Naive thymus-derived CD8-positive, alpha-beta T cell (primary cell): Measurements from ENCODE around the gene CRACR2B. TPM values are rescaled to one million over a fixed set of nuclear protein-coding genes. Genes with fewer than 3 reads are reported as not detected.

Experiments used
- ATAC-seq, 2 donors: fragments of 150-1000 bp; cut with Tn5 transposase in 1 of 2; sonication (Bioruptor Pico), chemical (Tn5 transposase) in 1 of 2; 1 replicate in 1 of 2; 2 replicates in 1 of 2; pipeline ENCODE4 v1.10.0; 2021; ENCODE audit warnings: mild to moderate bottlenecking in 2 of 2, moderate library complexity in 2 of 2
- POLR2A ChIA-PET: fragments of 350-600 bp; sonication (Branson Sonifier 250); formaldehyde crosslinking; loops from one replicate; lab custom pipeline; 2021; ENCODE audit warnings: antibody characterized with exemption; lab: Charles Lee
- DNase-seq, 10 donors: peaks; one replicate each; pipeline versions ENCODE4 v3.0.0 to v3.0.0-alpha.2; 2020 to 2022
- H3K27ac Mint-ChIP-seq, 10 donors: one replicate each; pipeline ENCODE4 v1.8.0; 2020 to 2022; ENCODE audit warnings: mild to moderate bottlenecking in 10 of 10, mixed read lengths in 10 of 10, moderate library complexity in 4 of 10, inconsistent platforms in 1 of 10
- H3K27me3 Mint-ChIP-seq, 5 donors: one replicate each; pipeline ENCODE4 v1.8.0; 2021 to 2022; ENCODE audit warnings: mixed read lengths in 5 of 5
- H3K36me3 Mint-ChIP-seq, 3 donors: one replicate each; pipeline ENCODE4 v1.8.0; 2020 to 2022; ENCODE audit warnings: mixed read lengths in 3 of 3, mild to moderate bottlenecking in 2 of 3, inconsistent platforms in 1 of 3
- H3K4me1 Mint-ChIP-seq, 4 donors: one replicate each; pipeline ENCODE4 v1.8.0; 2021 to 2022; ENCODE audit warnings: mixed read lengths in 4 of 4
- H3K4me3 Mint-ChIP-seq, 10 donors: one replicate each; pipeline ENCODE4 v1.8.0; 2020 to 2022; ENCODE audit warnings: mild to moderate bottlenecking in 10 of 10, mixed read lengths in 10 of 10, moderate library complexity in 6 of 10, inconsistent platforms in 1 of 10
- H3K9me3 Mint-ChIP-seq, 9 donors: one replicate each; pipeline ENCODE4 v1.8.0; 2020 to 2022; ENCODE audit warnings: mixed read lengths in 9 of 9, mild to moderate bottlenecking in 3 of 9, inconsistent platforms in 1 of 9, moderate library complexity in 1 of 9
- polyA plus RNA-seq, 3 donors: library from polyadenylated mRNA; unstranded; fragments of 300-500 nt; fragmentation: Illumina TruSeq; gene quantifications; one replicate each; pipeline ENCODE4 v1.2.3, GENCODE V29; 2021
- total RNA-seq, 8 experiments: library from RNA in 2 of 8; stranded (reverse) in 2 of 8; gene quantifications; one replicate each; pipeline ENCODE4 v1.2.3 and lab custom pipeline; 2021 to 2026

Gene CRACR2B
- total and polyA plus RNA-seq, 5 experiments from 2014 or later = 0.18 to 0.85 (median 0.60) TPM; not detected in 2

DNA sequence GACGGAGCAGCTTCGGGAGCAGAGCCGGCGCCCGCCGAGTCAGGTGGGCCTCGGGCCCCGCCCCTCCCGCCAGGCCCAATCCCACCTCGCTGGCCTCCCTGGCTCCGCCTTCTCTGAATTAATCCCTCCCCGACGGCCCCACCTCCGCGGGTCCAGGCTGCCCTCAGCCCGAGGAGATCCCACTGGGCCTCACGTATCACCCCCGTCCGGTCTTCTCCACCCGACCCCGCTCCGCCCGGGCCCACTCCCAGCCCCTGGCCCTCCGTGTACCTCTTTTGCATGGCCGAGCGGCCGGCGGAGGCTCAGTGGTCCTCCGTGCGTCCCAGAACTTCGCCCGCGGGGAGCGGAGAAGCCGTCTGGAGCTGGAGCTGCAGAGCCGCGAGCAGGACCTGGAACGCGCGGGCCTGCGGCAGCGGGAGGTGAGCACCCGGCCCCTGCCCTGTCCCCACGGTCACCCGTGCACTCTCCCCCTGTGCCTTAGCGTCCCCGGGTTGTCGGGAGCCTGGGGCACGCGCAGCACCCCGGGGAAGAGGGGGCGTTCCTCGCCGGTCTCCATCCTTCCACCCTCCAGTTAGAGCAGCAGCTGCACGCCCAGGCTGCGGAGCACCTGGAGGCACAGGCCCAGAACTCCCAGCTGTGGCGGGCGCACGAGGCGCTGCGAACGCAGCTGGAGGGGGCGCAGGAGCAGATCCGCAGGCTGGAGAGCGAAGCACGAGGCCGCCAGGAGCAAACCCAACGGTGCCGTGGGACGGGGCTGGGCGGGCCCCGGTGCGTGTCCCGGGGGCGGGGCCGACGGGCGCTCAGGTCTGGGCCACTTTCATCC lies 2.8 kb downstream of the CRACR2B start:
- H3K27ac Mint-ChIP-seq = no peak overlapping the region
- DNase-seq (peak in 9 of 10 donors; percentile 44 to 77 (median 59)), ATAC-seq (peak; percentile 54 to 63)
- peaks cover 0 to 30% (median 14%) of the 10 kb centered on the region in 5 donors for H3K27me3 Mint-ChIP-seq
- H3K36me3 Mint-ChIP-seq = peaks cover 0 to 1% (median 0%) of the 10 kb centered on the region in 3 donors
- H3K9me3 Mint-ChIP-seq = no peaks in the 10 kb centered on the region
- peak overlapping the region; percentile 28 to 77 (median 64) for H3K4me3 Mint-ChIP-seq
- POLR2A ChIA-PET = interaction anchor here (1.1 to 12.0 kb wide), 4 partner anchors 10 to 28 kb away, joined by 3 to 127 read pairs (median 27); partner anchors contain the start of genes PNPLA2, POLR2L and TSPAN4
- peaks cover 8 to 50% (median 47%) of the 10 kb centered on the region in 4 donors for H3K4me1 Mint-ChIP-seq

DNA sequence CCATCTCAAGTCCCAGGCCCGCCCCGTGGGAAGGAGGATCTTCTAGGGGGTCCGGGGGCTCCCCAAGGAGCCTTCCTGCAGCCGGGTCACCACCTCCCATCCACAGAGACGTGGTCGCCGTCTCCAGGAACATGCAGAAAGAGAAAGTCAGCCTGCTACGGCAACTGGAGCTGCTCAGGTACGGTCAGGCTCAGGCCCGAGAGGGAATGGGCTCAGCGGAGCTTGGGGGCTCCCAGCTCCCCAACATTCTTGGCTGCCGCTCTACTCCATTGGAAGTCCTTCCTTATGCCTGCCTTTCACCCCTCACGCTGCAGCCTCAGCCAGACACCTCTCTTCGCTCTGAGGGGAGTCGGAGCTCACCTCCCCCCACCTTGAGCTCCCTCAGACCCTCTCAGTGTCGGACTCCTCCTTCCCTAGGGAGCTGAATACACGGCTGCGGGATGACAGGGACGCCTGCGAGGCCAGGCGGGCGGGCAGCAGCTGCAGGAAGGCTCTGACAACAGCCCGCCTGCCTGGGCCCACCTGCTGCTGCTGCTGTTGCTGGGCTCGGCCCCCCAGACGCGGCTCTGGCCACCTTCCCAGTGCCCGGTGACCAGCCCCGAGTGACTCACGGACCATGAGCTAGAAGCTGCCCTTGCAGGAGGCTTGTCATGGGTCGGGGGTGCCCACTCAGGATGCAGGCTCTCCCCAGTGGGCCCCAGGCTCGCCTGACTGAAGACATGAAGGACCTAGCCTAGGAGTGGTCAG lies 3.6 kb downstream of the CRACR2B start:
- ATAC-seq = no peak

DNA sequence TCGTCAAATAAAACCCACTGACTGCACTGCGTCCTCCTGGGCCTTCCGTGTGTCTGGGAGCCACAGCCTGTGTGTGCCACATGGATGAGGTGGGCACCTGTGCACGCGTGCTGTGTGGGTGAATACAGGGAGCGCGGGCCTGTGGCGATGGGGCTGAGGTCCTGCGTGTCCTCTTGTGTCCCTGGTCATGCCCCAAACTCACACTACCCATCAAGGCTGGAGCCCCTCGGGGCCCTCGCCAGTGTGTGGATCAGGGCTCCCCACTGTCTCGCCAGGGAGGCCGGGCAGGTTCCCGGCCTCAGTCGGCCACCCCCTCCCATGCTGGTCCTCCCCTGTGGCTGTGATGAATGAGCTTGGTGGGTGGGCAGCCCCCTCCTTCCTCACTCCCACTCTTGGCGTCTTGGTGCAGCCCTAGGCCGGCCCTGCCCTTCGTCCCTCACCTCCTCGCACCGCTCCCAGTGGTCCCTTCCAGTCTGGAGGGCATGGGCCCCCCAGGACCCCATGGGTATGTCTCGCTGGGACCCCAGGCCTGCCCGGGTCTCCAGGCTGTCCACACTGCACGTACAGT lies 4.3 kb downstream of the CRACR2B start:
- H3K9me3 Mint-ChIP-seq = no peaks in the 10 kb centered on the region
- peak overlapping the region; percentile 18 to 83 (median 61) for H3K4me3 Mint-ChIP-seq
- no peak for ATAC-seq
- peak overlapping the region in 2 of 10 donors; percentile 24 to 25 for H3K27ac Mint-ChIP-seq
- DNase-seq = no peak
- H3K27me3 Mint-ChIP-seq = peaks cover 0 to 26% (median 14%) of the 10 kb centered on the region in 5 donors
- POLR2A ChIA-PET = interaction anchor here (0.8 to 12.0 kb wide), 5 partner anchors 10 to 42 kb away, joined by 3 to 127 read pairs (median 6); partner anchors contain the start of genes CEND1, PIDD1, PNPLA2 and POLR2L
- no peaks in the 10 kb centered on the region for H3K36me3 Mint-ChIP-seq
- H3K4me1 Mint-ChIP-seq = peaks cover 8 to 50% (median 42%) of the 10 kb centered on the region in 4 donors

More for the DNA sequence above, 3.6 kb downstream of the CRACR2B start:
- Mint-ChIP-seq H3K4me1 (peaks cover 8 to 50% (median 46%) of the 10 kb centered on the region in 4 donors), H3K27me3 (peaks cover 0 to 30% (median 14%) of the 10 kb centered on the region in 5 donors), H3K9me3 (no peaks in the 10 kb centered on the region), H3K27ac (peak overlapping the region in 2 of 10 donors; percentile 22 to 34), H3K36me3 (no peaks in the 10 kb centered on the region), H3K4me3 (peak overlapping the region in 9 of 10 donors; percentile 18 to 83 (median 62))
- POLR2A ChIA-PET = interaction anchor here (0.8 to 12.0 kb wide), 5 partner anchors 11 to 26 kb away, joined by 3 to 127 read pairs (median 6); partner anchors contain the start of genes PIDD1, PNPLA2, POLR2L and RPLP2
- no peak for DNase-seq

DNA sequence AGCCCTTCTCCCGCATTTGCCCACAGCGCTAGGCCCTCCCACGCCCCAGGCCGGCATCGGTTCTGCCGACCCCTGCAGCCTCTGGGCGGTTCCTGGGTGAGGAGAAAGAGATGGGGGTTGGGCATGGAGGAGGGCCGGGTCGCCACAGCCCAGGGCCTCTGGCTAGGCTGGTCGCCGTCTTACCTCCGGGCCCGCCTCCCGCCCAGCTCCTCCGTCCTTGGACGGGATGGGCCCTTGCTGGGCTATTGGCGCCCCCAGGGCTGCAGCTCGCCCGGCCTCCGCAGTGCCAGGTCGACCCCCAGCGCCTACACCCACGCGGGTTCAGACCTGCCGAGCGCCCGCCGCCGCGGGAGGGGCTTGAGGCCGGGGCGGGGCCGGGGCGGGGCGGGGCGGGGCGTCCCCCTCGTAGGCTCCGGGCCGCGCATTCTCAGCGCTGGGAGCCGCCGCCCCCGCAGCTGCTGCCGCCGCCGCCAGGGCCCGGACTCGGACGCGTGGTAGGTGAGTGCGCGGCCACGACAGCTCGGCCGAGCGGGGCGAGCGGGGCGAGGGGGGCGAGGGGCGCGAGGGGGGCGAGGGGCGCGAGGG lies 4.9 kb downstream of the CRACR2B start, which contains the start of gene CD151:
Gene CD151 (plus strand): TSS at position 424 of the 585 bp plus-strand sequence. CDS start 3,118 bp downstream, outside the sequence.
- peak; percentile 56 to 60 for ATAC-seq
- Mint-ChIP-seq H3K27me3 (peaks cover 0 to 25% (median 12%) of the 10 kb centered on the region in 5 donors), H3K4me3 (peak within 1 kb of the TSS; percentile 60 to 83 (median 72)), H3K27ac (peak within 1 kb of the TSS in 3 of 10 donors; percentile 21 to 25 (median 24)), H3K9me3 (no peaks in the 10 kb centered on the region), H3K36me3 (no peaks in the 10 kb centered on the region), H3K4me1 (peaks cover 6 to 47% (median 40%) of the 10 kb centered on the region in 4 donors)
- peak in 2 of 10 donors; percentile 61 to 62 for DNase-seq
- POLR2A ChIA-PET = interaction anchor here (1.0 to 12.0 kb wide), 4 partner anchors 10 to 42 kb away, joined by 3 to 127 read pairs (median 28); partner anchors contain the start of genes CEND1, PNPLA2, POLR2L and RPLP2

DNA sequence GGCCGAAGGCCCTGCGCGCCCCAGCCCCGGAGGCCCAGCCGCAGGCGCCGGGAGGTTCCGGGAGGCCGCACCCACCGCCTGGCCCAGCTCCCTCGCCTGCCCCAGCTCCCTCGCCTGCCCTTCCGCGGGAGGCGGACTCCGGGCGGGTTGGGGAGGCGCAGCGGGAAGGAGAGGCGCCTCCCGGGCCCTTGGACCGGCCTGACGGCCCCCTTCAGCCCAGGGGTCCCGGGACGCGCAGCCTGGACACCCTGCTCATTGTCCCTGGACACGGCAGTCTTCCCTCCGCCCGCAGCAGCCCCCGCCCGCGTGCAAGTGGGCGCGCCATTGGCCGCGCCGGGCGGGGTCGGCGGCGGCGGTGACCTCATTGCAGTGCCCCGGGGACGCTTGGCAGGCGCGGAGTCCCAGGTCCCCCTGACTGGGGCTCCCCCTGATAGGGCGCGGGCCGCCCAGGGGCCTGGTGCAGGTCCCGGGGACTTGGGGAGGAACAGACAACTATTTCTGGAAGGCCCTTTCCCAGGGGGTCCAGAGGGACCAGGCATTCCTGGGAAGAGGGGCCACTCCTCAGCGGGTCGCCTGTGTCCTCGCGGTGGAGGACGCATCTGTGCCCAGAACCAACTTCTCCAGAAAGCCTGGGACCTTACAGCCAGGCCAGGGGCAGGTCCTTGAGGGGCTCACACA lies 5.5 kb downstream of the CRACR2B start:
- Mint-ChIP-seq H3K4me1 (peaks cover 5 to 41% (median 34%) of the 10 kb centered on the region in 4 donors), H3K27me3 (peaks cover 0 to 19% (median 6%) of the 10 kb centered on the region in 5 donors), H3K4me3 (peak overlapping the region; percentile 29 to 76 (median 64)), H3K36me3 (no peaks in the 10 kb centered on the region), H3K27ac (no peak overlapping the region), H3K9me3 (no peaks in the 10 kb centered on the region)
- POLR2A ChIA-PET = interaction anchor here (0.6 to 12.0 kb wide), 7 partner anchors 9 to 254 kb away, joined by 3 to 127 read pairs (median 5); partner anchors contain the start of genes CEND1, PNPLA2, POLR2L and TSPAN4
- ATAC-seq (peak; percentile 40 to 50), DNase-seq (peak in 1 of 10 donors; percentile 43)

DNA sequence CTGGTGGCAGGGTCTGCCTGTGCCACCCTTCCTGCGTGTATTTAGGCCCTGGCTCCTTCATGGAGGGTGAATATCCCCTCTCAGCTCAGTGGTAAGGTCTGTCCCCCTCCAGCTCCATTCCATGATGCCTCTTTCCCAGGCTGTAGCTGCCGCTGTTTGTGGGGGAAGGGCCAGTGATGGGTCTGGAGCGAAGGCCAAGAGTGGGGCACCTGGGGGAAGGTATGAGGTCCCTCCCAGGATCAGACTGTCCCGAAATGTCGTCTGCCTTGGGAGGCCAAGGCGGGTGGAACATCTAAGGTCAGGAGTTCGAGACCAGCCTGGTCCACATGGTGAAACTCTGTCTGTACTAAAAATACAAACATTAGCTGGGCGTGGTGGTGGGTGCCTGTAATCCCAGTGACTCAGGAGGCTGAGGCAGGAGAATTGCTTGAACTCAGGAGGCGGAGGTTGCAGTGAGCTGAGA lies 6.2 kb downstream of the CRACR2B start:
- ATAC-seq (no peak), DNase-seq (no peak)
- Mint-ChIP-seq H3K27me3 (peaks cover 0 to 12% (median 5%) of the 10 kb centered on the region in 5 donors), H3K4me3 (peak overlapping the region; percentile 56 to 76 (median 70)), H3K9me3 (no peaks in the 10 kb centered on the region), H3K27ac (peak overlapping the region in 2 of 10 donors; percentile 21 to 25), H3K4me1 (peaks cover 5 to 35% (median 30%) of the 10 kb centered on the region in 4 donors), H3K36me3 (peaks cover 0 to 1% (median 0%) of the 10 kb centered on the region in 3 donors)
- POLR2A ChIA-PET = interaction anchor here (0.8 to 12.0 kb wide), 6 partner anchors 9 to 29 kb away, joined by 3 to 127 read pairs (median 5); partner anchors contain the start of genes PNPLA2, POLR2L and TSPAN4

DNA sequence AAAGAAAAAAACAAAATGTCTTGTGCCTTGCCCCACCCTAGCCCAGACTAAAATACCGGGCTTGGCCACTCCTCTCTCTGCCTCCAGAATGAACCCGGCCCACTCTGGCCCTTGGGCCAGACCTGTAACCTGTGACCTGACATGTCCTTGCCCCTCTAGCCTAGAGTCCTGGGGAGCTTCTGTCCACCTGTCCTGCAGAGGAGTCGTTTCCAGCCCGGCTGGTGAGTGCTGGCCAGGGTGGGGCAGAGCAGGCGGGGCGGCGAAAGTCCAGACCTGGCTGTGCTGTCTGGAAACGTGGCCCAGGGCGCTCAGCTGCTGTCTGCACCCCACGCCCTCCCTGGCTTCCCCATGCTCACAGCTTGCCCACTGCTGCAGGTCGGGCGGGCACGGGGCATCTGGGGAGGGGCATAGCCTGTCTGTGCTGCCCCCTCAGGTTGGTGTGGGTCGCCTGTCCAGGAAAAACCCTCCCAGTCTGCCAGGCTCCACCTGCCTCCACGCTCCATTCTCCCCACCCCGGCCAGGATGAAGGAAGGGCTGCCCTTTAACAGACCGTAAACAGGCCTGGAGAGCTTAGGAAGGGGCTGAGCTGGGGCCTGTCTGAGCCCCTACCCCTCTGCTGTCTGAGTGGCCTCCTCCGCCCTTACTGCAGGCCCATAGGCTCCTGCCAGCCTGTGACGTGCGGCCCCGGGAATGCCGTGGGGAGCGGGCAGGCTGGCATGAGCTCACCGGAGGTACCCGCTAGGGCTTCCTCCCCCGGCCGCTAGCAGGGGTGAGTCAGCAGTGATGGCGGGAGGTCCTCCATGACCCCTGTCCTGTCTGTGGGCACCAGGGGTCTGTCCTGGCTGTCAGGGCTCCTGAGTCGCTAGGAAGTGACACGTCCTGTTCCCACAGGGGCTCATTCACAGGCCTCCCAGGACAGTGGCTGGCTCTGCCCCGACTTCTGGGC lies 6.9 kb downstream of the CRACR2B start:
- ATAC-seq = no peak
- peaks cover 2 to 27% (median 25%) of the 10 kb centered on the region in 4 donors for H3K4me1 Mint-ChIP-seq
- peaks cover 0 to 4% (median 0%) of the 10 kb centered on the region in 3 donors for H3K36me3 Mint-ChIP-seq
- H3K9me3 Mint-ChIP-seq = no peaks in the 10 kb centered on the region
- peak overlapping the region in 1 of 10 donors; percentile 25 for H3K27ac Mint-ChIP-seq
- POLR2A ChIA-PET = interaction anchor here (0.5 to 12.0 kb wide), 9 partner anchors 8 to 56 kb away, joined by 3 to 127 read pairs (median 5); partner anchors contain the start of genes PNPLA2, POLR2L and TSPAN4
- H3K4me3 Mint-ChIP-seq = peak overlapping the region; percentile 25 to 76 (median 70)
- no peak for DNase-seq
- H3K27me3 Mint-ChIP-seq = peaks cover 0 to 5% (median 0%) of the 10 kb centered on the region in 5 donors

DNA sequence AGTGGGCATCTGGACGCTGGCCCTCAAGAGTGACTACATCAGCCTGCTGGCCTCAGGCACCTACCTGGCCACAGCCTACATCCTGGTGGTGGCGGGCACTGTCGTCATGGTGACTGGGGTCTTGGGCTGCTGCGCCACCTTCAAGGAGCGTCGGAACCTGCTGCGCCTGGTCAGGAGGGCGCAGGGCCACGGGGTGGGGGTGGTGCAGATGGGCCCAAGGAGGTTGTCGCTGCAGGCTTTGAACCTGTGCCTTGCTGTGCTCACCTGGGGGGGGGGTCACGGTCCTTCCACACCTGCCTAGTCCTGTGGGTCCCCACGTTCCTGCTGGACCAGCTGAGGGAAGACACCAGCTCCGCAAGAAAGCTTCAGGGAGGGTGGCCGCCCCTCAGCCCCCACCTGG lies 8.6 kb downstream of the CRACR2B start:
- Mint-ChIP-seq H3K4me3 (no peak overlapping the region), H3K9me3 (no peaks in the 10 kb centered on the region), H3K4me1 (peaks cover 7 to 36% (median 26%) of the 10 kb centered on the region in 4 donors), H3K36me3 (peaks cover 0 to 9% (median 0%) of the 10 kb centered on the region in 3 donors), H3K27me3 (no peaks in the 10 kb centered on the region), H3K27ac (no peak overlapping the region)
- DNase-seq (no peak), ATAC-seq (no peak)
- POLR2A ChIA-PET = interaction anchor here (1.2 to 12.0 kb wide), 2 partner anchors 9 to 16 kb away, joined by 4 to 127 read pairs; partner anchors contain the start of gene PNPLA2

DNA sequence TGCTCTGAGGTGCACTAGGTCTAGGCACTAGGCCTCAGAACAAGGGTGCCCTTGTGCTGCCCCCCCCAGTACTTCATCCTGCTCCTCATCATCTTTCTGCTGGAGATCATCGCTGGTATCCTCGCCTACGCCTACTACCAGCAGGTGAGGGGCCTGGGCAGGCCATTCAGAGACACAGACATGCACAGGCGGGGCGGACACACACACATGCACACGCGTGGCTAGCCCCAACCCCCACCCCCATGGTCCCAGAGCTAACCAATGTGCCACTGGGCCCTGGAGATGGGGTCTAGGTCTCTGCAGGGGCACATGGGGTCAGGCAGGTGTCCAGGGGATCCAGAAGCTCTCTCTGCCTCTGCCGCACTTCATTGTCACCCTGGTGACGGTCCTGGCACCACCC lies 9.0 kb downstream of the CRACR2B start:
- Mint-ChIP-seq H3K27me3 (no peaks in the 10 kb centered on the region), H3K9me3 (no peaks in the 10 kb centered on the region), H3K4me1 (peaks cover 7 to 36% (median 25%) of the 10 kb centered on the region in 4 donors), H3K36me3 (peaks cover 0 to 9% (median 0%) of the 10 kb centered on the region in 3 donors), H3K4me3 (no peak overlapping the region), H3K27ac (no peak overlapping the region)
- no peak for ATAC-seq
- DNase-seq = no peak
- POLR2A ChIA-PET = interaction anchor here (1.2 to 12.0 kb wide), 3 partner anchors 8 to 16 kb away, joined by 4 to 127 read pairs (median 5); partner anchors contain the start of gene PNPLA2
